IPS-NIHi7 (cell line): ENCODE measurements around the gene CNOT11.
"Not testable (repeated sequence)": the region's sequence is repeated elsewhere in the genome, so short reads cannot be mapped to it uniquely, and the experiment has no call there.

Experiments
- DNase-seq: peaks from one replicate; pipeline ENCODE4 v3.0.0; 2012; ENCODE audit warnings: mixed read lengths; ENCODE audit errors: extremely low spot score

CNOT11 gene

DNA sequence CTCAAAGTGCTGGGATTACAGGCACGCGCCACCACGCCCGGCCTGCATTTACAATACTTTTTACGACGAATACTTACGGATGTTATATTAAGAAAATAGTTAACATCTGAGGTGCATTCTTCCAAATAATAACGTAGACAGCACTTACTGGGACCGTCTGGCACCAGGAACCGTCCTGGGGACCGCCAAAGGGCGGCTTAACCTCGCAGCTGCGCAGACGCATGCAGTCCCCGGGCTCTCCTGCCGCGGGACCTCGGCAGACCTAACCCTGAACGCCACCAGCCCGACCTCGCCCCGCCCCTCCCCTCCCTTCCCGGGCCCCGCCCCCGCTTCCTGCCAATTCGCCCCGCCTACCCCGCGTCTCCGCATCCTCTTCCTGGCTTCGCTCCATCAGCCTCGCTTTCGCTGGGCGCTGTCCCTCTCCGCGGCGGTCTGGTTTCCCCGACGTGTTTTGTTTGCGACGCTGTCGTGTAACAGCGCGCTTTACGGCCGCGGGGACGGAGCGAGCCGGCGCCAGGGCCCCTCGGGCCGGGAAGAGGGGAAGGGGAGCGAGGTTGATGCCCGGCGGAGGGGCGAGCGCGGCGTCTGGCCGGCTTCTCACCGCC is at the start of gene CNOT11:
Gene CNOT11, plus strand, starts transcription at position 479 of the 605 bp plus-strand sequence. Its CDS starts 79 bp downstream, at position 558.
- DNase-seq: peak; percentile 95

DNA sequence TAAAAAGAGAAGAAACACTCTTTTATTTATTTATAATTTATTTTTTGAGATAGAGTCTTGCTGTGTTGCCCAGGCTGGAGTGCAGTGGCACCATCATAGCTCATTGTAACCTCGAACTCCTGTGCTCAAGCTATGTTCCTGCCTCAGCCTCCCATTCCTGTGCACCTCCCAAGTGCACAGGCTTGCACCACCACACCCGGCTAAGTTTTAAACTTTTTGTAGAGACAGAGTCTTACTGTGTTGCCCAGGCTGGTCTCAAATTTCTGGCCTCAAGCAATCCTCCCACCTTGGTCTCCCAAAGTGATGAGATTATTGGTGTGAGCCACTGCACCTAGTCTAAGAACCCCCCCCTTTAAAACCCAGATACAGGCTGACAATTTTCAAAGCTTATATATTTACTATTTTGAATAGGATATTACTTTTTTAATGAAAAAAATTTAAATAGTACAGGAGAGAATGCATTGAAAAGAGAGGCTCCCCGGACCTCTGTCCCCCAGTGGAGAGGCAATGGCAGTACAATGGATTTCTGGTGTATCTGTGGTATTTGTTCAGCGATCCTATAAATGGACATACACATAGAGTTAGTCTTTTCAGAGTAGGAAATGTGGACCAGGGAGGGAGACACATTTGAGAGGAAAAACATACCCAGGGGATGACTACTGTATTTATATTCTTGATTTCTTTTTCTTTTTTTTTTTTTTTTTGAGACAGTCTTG is 48.1 kb upstream of the CNOT11 start:
- no peak for DNase-seq

DNA sequence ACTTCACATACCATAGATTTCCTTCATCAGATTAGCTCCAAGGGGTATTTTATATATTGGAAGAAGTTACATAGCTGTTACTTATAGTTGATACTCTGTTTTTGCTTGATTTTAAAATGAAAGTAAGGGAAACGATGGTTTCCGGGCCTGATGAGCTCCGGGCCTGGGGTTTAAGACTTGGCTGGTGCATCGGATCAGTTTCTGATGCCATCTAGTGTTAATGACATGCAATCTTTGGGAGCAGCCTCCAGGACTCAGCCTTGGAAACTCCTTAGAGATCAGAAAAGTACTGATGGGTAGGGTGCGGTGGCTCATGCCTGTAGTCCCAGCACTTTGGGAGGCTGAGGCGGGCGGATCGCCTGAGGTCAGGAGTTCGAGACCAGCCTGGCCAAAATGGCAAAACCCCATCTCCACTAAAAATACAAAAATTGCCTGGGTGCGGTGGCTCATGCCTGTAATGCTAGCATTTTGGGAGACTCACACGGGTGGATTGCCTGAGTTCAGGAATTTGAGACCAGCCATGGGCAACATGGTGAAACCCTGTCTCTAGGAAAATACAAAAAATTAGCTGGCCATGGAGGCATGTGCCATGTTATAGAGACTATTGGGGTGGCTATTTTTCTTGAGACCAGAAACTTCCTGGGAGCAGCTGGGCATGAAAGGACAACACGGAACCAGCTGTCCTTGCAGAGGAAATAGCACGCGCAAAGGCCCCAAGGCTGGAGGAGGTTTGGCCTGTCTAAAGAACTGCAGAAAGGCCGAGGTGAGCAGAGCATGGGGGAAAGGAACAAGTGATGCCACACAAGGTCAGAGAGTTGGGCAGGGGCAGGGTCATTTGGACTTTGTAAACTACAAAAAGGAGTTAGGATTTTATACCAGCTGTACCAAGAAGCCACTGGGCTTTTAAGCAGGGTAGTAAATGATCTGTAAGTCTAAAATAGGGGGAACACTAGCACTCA is 46.9 kb upstream of the CNOT11 start:
- peak; percentile 76 for DNase-seq

DNA sequence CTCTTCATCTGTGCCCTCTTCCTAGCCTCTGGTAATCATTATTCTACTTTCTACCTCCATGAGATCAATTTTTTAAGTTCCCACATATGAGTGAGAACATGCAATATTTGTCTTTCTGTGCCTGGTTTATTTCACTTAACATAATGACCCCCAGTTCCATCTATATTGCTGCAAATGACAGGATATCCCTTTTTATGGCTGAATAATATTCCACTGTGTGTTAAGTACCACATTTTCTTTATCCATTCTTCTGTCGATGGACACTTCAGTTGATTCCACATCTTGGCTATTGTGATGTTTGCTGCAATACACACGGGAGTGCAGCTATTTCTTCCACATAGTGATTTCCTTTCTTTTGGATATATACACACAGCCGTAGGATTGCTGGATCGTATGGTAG is 43.9 kb upstream of the CNOT11 start:
- no peak for DNase-seq

DNA sequence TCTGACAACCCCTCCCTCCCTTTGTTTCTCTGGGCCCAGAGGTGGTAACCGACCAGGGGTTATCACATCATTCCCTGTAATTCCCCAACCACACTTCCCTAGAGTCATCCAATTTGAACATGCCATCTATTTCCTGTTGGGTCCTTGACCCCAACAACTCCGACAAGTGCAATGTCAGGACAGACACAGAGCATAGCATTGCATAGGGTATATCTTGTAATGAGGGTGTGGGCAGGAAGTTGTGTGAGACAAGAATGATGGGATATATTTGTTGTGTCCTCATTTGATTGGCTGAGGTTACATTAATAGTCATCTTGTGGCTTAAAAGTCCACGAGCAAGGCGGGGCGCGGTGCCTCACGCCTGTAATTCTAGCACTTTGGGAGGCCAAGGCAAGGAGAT is 33.4 kb upstream of the CNOT11 start:
- no peak for DNase-seq

DNA sequence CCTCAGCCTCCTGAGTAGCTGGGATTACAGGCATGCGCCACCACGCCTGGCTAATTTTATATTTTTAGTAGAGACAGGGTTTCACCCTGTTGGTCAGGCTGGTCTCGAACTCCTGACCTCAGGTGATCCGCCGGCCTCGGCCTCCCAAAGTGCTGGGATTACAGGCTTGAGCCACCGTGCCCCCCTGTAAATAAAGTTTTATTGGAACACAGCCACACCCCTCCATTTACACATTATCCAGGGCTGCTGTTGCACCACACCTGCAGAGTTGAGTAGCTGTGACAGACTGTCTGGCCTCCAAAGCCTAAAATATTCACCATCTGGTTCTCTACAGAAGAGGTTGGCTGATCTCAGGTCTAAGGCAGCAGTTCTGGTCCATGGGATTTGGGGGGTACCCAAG is 32.6 kb upstream of the CNOT11 start:
- DNase-seq: not testable (repeated sequence)

DNA sequence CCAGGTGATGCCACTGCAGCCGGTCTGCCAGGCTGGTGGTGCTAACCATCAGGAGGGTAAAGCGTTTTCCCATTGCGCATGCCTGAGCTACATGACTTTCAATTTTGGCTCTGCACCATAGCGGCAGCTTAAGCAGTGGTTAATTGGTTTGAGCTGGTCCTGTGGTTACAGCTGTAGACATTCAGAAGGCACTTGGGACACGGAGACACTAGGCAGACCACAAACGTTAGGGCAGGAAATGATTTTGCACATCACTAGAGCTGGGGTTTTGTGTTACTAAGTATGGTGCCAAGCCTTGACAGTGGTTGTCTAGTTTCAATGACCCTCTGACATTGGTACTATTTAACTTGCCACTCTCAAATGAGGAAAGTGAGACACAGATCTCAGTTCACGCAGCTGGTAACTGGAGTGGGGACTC is 28.9 kb upstream of the CNOT11 start:
- no peak for DNase-seq

DNA sequence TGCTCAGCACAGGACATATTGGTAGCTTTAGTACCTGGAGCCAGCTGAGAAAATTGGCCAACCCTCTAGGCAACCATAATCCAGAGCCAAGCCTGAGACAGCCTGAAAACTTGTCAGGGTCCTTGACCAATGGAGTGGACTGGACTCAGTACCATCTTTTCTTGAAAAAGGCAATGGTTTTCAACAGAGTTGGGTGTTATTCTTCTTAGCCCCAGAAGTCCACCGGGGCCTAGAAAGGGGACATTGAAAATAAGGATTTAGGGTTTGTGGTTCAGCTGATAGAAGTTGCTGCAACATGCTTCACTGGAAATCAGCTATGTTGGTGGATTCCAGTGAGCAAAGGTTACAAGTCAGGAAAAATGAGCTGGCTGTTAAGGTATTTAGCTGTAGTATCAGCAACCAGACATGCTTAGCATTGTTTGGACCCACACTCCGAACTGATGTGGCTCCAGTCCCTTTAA is 22.1 kb upstream of the CNOT11 start:
- DNase-seq: no peak

DNA sequence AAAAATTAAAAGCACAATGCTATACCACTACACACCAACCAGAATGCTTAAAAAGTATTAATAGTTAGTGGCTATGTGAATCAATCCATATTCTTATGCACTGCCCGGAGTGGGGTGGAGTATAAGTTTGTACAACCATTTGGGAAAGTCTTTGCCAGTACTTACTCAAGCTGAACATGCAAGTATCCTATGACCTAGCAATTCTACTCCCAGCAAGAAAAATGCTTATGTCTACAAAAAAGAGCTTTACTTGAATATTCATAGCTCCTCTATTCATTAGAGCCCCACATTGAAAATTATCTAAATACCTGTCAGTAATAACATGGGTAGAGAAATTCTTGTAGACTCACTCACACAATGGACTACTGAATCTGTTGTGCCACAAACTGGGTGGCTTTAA is 21.4 kb upstream of the CNOT11 start:
- no peak for DNase-seq

DNA sequence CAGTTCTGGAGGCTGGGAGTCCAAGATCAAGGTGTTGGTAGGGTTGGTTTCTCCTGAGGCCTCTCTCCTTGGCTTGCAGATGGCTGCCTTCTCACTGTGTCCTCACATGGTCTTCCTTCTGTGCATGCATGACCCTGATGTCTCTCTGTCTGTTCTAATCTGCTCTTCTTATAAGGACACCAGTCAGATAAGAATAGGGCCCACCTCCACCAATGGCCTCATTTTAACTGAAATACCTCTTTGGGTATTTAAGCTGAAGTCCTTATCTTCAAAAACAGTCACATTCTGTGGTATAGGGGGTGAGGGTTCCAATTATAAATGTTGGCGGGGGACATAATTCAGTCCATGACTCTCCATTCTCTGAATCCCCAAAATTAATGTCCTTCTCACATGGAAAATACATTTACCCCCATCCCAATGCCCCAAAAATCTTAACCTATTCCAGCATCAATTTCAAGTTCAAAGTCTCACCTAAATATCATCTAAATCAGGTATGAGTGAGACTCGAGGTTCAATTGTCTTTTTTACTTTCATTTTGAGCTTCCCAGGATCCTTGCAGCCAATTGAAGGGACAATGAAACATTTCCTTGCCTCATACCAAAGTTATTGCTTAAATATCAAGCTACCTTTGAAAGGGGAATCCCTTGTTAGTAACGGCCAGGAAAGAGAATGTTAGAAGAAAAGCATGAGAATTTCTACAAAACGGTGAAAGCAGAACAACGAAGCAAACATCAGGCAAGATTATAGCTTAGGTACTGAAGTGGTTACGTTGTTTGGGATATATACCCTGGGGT is 20.6 kb upstream of the CNOT11 start:
- DNase-seq: no peak

DNA sequence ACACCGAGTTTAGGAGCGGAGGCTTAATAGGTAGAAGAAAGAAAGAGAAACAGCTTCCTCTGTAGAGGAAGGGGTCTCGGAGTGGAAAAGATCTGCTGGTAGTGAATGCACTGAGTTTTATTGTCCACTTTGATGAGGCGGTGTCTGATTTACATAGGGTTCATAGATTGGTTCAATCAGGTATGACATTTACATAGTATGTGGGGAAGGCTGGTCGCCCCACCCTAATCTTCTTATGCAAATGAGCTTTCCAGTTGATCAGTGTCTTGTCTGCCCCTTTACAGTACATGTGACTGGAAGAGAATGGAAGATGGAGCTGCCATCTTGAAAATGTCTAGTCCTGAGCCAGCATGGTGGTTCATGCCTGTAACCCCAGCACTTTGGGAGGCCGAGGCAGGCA is 19.9 kb upstream of the CNOT11 start:
- no peak for DNase-seq

DNA sequence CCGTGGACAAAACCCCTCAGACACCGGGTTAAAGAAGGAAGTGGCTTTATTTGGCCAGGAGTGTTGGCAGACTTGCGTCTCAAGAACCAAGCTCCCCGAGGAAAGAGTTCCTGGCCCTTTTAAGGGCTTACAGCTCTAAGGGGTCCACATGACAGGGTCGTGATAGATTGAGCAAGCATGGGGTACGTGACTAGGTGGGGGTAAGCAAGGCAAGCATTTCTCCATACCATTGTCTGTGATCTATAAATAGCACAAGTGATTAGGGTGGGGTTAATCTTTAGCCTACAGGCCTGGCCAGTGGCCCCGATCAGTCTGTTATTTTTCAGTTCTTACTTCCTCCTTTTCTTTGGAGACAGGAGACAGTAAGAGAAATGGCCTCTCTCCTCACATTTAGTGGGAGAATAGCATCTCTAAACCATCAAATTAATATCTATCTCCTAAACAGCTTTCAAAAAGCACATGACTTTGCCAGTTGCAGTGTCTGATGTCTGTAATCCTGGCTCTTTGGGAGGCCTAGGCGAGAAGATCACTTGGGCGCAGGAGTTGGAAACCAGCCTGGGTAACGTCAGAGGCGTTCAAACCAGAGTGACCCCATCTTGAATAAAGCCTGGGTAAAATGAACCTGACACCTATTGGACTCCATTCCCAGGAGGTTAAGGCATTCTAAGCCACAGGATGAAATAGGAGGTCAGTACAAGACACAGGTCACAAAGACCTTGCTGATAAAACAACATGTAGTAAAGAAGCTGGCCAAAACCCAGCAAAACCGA is 18.3 kb upstream of the CNOT11 start:
- no peak for DNase-seq

DNA sequence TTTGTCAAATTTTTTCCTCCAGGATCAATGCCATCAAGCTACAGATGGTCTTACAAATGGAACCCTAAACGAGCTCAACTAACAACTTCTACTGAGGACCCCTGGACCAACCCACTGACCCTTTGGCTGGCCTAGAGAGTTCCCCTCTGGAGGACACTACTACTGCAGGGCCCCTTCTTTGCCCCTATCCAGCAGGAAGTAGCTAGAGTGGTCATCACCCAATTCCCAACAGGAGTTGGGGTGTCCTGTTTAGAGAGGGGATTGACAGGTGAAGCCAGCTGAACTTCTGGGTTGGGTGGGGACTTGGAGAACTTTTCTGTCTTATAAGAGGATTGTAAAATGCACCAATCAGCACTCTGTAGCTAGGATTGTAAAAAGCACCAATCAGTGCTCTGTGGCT is 16.7 kb upstream of the CNOT11 start:
- DNase-seq: not testable (repeated sequence)

DNA sequence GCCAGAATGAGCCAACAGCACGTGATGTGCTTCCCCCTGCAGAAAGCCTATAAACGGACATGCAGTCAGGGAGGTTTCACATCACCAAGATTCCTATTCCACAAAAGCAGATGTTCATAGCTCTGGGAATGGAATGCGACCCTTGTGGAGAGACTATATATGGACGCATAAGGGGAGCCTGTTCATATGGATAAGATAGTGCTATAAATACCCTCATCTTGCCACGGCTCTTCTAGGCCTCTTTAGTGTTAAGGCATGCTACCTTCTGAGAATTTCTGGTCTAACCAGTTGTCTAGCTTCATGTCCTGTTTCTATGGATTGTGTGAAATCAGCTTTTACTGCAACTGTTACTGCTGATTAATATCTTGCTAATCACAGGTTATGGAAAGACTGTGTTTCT is 14.7 kb upstream of the CNOT11 start:
- DNase-seq: not testable (repeated sequence)

DNA sequence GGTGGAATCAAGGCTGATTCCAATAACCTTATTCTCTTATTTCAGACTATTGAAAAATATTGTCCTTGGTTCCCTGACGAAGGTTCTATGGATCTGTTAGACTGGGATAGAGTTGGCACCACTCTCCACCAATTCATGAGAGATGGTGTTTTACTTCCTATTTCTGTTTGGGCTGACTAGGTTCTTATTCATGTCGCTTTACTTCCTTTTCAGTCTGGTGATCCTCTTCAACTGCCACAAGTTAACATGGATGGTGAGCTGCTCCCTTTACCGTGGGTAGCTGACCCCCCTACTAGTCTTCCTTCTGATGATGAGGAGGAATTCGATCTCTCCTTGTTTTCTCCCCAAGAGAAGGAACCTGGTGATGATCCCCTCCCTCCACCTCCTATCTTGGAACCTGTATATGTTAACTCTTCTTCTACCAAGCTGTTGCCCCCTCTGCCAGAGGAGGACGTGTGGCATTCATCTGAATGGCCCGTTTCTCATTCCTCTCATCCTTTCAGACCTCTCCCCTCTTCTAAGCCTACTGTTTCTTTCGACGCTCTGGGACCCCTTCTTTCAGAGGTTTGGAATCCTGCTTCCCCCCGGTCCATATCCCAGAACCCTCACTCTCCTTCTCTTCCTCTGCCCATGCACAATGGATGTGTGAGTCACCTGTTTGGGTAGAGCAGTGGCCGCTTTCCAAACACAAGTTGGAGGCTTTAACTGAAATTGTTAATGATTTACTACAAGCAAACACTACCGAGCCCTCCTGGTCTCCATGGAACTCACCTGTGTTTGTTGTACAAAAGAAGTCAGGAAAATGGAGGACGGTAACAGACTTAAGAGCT is 13.5 kb upstream of the CNOT11 start:
- no peak for DNase-seq

DNA sequence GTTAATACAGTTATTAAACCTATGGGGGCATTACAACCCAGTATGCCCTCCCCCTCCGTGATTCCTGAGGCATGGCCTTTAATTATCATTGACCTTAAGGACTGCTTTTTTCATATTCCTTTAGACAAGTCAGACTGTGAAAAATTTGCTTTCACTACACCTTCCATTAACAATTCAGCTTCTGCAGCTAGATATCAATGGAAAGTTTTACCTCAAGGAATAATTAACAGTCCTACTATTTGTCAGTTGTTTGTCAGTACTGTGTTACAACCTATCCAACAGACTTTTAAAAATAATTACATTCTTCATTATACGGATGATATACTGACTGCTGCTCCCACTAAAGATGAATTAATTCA is 12.9 kb upstream of the CNOT11 start:
- DNase-seq: not testable (repeated sequence)

DNA sequence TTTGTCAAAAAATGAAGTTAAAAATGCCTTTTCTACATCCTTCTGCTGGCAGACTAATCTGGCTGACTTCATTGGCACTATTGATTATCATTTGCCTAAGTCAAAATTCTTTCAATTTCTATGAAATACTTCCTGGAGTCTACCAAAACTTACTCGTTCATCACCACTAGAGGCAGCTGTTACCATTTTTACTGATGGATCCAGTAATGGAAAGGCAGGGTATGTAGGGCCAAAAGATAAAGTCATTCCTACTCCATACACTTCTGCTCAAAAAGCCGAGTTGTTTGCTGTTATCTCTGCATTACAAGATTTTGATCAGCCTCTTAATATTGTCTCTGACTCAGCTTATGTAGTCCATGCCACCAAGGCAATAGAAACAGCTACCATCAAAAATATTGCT is 12.0 kb upstream of the CNOT11 start:
- DNase-seq: not testable (repeated sequence)

DNA sequence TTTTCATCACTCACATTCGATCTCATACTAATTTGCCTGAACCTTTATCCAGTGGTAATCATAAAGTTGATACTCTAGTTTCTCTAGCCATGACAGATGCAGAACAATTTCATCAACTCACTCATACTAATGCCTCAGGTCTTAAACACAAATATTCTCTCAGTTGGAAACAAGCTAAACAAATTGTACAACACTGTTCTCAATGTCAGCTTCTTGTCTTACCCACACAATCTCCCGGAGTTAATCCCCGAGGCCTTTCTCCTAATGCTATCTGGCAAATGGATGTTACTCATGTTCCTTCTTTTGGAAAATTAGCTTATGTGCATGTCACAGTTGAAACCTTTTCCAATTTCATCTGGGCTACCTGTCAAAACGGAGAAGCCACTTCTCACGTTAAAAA is 11.5 kb upstream of the CNOT11 start:
- DNase-seq: no peak

DNA sequence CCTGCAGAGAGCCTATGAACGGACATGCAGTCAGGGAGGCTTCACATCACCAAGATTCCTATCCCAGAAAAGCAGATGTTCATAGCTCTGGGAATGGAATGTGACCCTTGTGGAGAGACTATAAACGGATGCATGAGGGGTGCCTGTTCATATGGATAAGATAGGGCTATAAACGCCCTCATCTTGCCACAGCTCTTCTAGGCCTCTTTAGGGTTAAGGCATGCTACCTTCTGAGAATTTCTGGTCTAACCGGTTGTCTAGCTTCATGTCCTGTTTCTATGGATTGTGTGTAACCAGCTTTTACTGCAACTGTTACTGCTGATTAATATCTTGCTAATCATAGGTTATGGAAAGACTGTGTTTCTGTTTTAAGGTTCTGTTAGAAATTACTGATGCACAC is 8.3 kb upstream of the CNOT11 start:
- DNase-seq: not testable (repeated sequence)

DNA sequence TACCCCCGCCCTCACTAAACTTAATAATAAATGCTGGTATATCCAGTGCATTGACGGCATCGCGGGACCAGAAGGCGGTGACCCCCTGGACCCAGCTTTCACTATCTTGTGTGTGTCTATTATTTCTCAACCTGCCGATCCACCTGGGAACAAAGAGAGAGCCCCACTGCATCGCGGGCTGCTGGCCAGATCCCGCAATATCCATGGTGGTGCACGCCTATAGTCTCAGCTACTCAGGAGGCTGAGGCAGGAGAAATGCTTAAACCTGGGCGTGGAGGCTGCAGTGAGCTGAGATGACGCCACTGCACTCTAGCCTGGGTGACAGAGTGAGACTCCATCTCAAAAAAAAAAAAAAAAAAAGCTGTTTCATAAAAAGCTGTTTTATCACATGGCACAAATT is 7.8 kb upstream of the CNOT11 start:
- not testable (repeated sequence) for DNase-seq
